A549 (cell line): ENCODE results near the gene PTPRD.

Source experiments
- CEBPB ChIP-seq, 2 experiments: fragments of >200 bp in 1 of 2; sonication (Bioruptor Twin) in 1 of 2; formaldehyde crosslinking in 1 of 2; IDR thresholded peaks; 2 replicates each; pipeline ENCODE4 v1.6.1; 2012 to 2016
- CTCF ChIP-seq: fragments of >200 bp; sonication (Bioruptor Twin); formaldehyde crosslinking; IDR thresholded peaks from 3 replicates; pipeline ENCODE4 v1.5.1; 2016
- POLR2A ChIP-seq: IDR thresholded peaks from 2 replicates; pipeline ENCODE4 v1.6.1; 2012; ENCODE audit warnings: mild to moderate bottlenecking, low read length
- RNF2 ChIP-seq: fragments of 200-600 bp; sonication (generic); IDR thresholded peaks from 2 replicates; pipeline ENCODE4 v1.6.1; 2016; ENCODE audit warnings: low read depth, mild to moderate bottlenecking, antibody characterized with exemption, moderate library complexity, borderline replicate concordance

GRCh38 chr9:8539681-8540197, 2073.1 kb downstream of the PTPRD start:
- TF ChIP-seq CTCF (no peak), RNF2 (no peak), CEBPB (IDR thresholded peaks at IDR 0.05) (no peak), POLR2A (no peak)
